GM20431 (cell line): ENCODE data around the gene FBRSL1.
"Not testable (repeated sequence)": the region's sequence is repeated elsewhere in the genome, so short reads cannot be mapped to it uniquely, and the experiment has no call there.

ENCODE experiments used
- in situ Hi-C: fragments of 300-500 bp; cut with MseI, MboI; formaldehyde crosslinking; loops from one replicate; pipeline ENCODE4 v1.15.0; 2020; ENCODE audit warnings: low sequenced_read_pairs; ENCODE audit not compliant: unreplicated experiment

FBRSL1 gene

DNA sequence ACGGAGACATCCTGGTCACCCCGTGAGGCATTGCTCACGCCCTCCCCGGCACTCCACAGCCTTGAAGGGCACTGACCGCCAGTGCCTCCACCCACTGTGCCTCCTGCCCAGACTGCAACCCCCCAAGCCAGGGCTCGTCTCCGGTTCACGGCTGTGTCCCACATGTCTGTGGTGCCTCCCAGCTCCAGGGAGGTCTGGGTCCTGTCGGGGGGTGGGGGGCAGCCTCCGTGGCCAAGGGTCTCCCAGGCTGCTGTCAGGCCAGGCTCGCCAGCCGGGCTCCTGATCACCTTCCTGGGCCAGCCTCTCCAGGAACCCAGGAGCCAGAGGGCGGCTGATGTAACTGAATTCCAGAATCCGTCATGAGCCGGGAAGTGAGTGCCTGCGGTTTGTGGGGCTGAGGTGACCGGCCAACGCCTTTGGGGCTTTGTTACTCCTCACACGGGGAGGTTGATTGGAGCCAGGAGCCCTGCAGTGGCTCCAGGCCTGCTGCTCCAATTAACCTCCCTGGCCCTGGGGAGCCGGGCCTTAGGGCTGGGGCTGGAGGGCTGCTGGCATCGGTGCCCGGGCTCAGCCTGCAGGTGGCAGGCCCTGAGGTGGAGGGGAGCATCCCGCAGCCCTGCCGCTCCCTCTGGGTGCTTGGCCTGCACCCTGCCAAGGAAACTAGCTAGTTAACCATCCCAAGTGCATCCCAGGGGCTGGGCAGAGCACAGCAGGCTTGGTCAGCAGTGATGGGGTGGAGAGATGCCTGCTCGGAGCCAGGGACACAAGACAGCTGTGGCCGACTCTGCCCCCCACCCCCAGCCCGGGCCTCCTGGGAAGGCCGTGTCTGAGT lies 36.4 kb upstream of the FBRSL1 start:
- in situ Hi-C loops, result no loop called here

DNA sequence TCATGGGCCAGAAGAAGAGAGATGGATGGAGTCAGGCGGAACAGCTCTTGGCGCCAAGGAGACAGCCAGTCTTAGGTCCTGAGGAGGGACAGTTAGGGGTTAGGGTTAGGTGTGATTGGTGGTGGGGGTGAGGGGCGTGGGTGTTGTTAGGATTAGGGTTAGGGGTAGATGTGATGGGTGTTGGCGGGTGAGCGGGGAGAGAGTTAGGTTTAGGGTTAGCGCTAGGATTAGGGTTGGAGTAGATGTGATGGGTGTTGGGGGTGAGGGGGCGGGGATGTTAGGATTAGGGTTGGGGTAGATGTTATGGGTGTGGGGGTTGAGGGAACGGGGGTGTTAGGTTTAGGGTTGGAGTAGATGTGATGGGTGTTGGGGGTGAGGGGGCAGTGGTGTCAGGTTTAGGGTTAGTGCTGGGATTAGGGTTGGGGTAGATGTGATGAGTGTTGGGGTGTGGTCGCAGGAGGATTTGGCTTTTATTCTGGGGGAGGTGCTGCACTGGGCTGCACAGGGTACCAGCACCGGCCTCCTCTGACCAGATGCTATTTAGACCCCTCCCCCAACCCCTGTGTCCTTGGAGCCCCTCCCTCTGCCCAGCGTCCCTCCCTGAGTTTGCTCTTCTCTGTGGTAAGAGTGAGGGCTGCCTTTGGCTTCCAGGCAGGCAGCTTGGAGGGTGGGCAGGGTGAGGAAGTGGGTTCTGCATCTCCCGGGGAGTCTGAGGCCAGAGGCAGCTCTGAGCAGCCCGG lies 35.6 kb upstream of the FBRSL1 start:
- in situ Hi-C loops, result no loop called here

DNA sequence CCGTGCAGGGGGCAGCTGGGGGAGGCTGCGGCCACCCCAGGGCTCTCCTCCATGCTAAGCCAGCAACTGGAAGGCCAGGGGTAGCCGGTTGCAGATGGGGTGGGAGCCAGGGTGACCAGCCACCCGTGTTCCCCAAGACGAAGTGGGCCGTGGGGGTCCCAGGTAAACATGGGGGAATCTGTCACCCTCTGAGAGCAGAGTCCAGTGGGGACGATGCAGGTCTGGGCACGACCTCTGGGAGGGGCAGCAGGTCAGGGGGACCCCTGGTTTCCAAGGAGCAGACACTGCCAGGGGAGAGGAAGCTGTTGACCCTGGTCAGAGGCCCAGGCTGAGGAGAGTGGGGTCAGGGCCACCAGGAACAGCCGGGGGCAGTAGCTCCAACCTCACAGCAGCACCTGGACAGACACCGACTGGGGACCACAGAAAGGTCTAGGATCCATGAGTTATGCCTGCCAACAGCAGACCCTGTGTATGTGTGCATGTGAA lies 35.0 kb upstream of the FBRSL1 start:
- in situ Hi-C loops, result no loop called here

DNA sequence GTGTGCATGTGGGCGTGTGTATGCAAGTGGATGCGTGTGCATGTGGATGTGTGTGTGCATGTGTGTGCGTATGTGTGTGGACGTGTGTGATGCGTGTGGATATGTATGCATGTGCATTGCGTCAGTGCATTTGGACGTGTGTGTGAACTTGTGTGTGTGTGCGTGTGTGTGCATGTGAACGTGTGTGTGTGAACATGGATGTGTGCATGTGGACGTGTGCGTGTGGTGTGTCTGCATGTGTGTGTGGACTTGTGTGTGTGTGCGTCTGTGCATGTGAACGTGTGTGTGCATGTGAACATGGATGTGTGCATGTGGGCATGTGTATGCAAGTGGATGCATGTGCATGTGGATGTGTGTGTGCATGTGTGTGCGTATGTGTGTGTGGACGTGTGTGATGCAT lies 34.4 kb upstream of the FBRSL1 start:
- in situ Hi-C loops, result no loop called here

DNA sequence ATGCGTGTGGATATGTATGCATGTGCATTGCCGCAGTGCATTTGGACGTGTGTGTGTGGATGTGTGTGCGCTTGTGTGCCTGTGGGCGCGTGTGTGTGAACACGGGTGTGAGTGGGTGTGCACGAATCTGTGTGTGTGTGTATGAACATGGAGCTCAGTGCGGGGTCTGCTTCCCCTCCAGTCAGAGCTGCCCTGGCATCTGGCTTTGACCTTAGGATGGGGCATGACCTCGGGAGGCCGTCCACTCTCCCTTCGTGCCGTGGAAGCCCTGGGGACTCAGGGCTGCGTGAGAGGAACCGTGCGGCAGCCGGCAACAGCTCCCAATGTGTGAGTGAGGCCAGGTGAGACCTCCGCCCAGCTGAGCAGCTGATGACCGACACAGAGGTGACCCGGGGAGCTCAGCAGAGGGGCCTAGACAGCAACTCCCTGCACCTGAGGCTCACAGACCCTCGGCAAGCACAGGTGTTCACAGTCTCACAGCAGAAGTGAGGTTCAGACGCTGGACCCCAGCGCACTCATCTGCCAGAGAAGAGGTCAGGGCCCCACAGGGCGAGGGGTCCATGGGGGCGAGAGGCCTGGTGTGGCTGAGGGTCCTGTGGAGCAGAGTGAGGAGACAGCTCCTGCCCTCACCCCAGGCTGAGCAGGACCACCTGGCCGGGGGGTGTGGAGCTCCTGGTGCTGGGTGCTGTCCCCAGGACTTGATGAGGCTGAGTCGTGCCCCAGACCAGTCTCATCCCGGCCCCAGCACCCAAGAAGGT lies 33.6 kb upstream of the FBRSL1 start:
- in situ Hi-C loops, result no loop called here

DNA sequence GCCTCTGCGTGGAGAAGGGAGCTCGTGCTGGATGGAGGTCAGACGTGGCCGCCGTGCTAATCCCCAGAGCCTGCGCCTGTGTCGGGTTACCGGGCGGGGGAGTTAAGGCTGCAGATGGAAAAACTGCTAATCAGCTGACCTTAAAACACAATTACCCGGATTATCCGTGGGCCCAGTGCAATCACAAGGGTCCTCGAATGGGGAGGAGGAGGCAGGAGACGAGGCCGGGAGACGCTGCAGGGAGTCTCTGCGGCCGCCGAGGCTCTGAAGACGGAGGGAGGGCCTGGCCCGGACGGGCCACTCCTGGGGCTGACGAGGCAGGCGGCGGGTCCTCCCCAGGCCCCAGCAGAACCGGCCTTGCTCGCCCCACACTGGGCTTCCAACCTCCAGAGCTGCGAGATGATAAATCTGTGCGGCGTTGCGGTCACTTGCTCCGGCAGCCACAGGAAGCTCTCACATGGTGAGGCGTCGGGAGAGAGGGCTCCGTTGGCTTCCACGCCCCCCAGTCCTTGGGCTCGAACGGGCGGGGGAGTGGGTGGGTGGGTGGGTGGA lies 32.9 kb upstream of the FBRSL1 start:
- in situ Hi-C loops, result no loop called here

DNA sequence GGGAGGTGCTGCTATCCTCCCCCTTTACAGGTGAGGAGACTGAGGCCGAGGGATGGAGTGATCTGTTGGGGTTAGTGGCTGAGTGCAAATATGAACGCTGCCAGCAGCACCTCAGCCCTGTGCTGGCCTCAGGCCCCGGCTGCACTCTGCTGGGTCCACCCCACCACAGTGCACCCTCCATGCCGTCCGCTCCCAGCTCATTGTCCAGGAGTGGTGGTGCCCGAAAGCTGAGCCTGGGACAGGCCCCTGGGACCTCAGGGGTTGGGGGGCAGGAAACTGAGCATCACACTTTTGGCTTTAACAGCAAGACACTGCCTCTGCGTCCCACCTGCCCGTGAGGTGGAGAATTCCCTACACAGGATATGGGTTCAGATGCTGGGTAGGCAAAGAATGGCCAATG lies 31.5 kb upstream of the FBRSL1 start:
- in situ Hi-C loops, result no loop called here

DNA sequence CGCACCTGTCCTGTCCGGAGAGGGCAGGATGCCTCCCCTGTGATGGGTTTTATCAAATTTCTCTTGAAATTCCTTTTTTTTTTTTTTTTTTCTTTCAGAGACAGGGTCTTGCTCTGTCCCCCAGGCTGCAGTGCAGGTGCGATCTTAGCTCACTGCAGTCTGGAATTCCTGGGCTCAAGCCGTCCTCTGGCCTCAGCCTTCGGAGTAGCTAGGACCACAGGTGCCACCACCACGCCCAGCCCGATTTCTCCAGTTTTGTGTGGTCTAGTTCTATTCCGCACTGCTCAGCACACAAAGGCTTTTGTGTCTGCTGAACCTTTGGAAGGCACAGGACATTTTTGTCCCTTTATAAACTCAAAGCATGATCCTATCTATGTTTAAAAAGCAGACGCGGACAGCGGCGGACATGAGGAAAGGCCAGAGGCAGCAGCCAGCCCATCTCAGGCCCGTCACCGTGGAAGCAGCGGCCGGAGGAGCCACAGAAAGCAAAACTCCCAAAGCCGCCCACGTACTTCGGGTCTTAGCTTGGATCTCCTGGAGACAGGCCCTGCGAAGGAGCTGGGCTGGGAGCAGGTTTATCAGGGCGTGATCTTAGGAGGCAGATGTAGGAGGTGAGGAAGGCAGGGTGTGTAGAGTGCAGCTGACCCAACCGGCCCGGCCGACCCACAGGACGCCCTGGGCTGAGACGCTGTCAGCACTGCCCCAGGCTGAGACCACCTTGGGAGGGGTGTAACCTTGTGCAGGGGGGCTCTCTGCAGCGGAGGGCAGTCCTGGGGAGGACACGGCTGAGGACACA lies 30.9 kb upstream of the FBRSL1 start:
- in situ Hi-C loops, result no loop called here

DNA sequence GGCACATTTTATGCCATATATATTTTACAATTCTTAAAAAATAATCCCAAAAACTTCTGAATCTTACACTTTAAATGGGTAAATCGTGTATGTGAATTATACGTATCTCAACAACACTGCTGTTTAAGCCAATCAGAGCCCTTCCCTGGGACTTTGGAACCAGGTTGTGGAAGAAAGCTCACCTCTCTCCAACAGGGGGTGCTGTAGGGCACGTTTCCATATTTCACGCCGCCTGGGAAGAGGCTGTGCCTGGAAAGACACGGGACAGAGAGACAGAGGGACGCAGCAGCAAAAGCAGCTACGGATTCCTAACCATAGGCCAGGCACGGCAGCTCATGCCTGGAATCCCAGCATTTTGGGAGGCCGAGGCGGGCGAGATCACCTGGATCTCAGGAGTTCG lies 29.4 kb upstream of the FBRSL1 start:
- in situ Hi-C loops, result no loop called here

DNA sequence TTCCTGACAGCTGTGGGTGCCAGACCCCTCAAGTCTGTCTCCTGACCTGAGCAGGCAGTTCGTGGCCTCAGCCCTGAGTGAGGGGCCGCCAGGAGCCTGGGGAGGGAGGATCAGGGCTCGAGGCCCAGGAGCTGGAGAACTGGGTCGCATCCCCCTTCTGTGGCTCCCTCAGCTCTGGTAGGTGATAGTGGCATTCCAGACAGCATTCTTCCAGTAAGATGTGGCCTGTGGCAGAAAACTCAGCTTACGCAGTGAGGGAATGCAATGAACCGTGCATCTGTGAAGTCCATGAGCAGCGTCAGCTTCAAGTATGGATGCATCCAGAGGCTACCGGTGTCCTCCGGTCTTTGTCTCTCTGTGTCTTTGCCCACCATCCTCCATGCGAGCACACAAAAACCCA lies 28.4 kb upstream of the FBRSL1 start:
- in situ Hi-C loops, result no loop called here

DNA sequence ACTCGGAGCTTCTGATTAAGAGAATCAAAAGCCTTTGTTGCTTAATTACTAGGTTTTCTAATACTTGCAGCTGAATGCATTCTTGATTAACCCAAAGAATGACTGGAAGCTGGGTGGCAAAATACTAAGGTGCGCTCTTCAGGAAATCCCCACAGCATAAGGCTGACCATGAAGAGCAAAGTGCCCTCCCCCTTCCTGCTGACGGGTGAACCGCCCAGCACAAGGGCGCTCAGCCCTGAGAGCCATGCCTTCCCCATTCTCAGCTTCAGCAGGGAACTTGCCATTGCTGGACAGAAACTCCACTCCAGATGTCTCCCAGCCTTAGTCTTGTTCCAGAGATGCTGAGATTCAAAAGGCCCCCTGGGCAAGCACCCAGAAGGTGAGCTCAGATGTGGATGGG lies 27.2 kb upstream of the FBRSL1 start:
- in situ Hi-C loops, result no loop called here

DNA sequence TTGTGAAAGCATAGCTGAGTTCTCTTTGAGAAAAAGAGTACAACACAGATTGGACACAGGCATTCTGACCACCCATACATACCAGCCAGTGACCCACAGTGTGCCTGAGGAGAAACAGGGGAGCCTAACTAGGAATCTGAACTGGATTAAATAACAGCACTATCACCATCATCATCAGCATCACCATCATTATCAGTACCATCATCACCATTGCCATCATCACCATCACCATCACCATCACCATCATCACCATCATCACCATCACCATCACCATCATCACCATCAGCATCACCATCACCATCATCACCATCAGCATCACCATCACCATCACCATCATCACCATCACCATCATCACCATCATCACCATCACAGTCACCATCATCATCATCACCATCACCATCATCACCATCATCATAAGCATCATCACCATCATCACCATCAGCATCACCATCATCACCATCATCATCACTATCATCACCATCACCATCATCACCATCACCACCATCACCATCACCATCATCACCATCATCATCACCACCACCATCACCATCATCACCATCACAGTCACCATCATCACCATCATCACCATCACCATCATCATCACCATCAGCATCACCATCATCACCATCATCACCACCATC lies 26.5 kb upstream of the FBRSL1 start:
- in situ Hi-C loops, result not testable (repeated sequence)

DNA sequence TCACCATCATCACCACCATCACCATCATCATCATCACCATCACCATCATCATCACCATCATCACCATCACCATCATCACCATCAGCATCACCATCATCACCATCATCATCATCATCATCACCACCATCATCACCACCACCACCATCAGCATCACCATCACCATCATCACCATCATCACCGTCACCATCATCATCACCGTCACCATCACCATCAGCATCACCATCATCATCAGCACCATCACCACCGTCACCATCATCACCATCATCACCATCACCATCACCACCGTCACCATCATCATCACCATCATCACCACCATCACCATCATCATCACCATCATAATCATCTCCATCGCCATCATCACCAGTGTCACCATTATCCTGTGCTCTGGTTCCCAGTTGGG lies 25.6 kb upstream of the FBRSL1 start:
- in situ Hi-C loops, result not testable (repeated sequence)

DNA sequence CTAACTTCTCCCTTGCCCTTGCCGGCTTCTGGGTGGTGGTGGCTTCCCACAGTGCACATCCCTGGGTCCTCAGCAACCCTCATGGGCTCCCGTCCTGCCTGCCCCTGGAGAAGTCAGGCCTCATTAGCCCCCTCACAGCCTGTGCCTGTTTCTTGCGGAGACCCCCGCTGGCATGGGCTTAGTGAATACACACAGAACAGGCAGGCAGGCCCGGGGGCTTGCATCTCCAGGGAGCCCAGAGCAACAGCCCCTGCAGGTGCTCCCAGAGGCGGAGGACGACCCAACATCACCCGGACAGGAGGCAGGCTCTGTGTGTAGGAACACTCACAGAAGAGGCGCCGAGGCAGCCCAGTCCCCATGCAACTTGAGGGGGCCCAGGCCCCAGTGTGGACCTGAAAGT lies 25.1 kb upstream of the FBRSL1 start:
- in situ Hi-C loops, result no loop called here

DNA sequence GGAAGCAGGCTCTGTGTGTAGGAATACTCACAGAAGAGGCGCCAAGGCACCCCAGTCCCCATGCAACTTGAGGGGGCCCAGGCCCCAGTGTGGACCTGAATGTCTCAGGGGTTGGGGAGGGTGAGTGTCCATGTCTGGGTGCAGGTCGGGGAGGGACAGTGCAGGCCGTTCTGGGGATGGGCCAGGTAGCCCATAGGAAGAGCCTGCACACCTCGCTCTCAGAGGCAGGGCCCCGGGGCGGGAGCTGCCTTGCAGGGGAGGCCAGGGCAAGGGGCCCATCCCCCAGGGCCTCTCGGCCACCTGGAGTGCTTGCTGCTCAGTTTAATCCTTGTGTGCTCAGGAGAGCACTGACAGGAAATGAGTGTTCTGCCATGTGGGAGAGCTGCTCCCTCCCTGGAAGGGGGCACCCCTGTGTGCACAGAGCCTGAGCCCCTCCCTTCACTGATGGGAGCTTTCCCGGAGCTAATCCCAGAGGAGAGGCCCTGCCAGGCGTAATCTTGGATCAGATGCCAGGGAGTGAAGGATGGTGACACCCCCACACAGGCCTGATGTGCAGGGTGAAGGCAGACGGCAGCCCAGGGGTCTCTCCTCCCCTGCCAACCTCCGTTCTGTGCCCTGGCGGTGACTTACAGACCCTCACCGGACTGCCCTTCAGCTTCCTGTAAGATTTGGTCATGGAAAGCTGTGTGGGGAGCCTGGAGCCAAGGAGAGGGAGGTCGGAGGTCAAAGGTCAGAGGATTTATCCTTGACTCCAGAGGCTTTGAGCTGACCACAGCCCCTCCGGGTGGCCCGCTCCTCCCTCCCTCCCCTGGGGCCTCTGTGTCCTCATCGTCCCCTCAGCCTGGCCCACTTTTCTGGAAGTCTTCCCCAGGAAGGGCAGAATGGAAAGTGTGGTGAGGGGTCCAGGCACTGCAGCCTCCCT lies 24.4 kb upstream of the FBRSL1 start:
- in situ Hi-C loops, result no loop called here

DNA sequence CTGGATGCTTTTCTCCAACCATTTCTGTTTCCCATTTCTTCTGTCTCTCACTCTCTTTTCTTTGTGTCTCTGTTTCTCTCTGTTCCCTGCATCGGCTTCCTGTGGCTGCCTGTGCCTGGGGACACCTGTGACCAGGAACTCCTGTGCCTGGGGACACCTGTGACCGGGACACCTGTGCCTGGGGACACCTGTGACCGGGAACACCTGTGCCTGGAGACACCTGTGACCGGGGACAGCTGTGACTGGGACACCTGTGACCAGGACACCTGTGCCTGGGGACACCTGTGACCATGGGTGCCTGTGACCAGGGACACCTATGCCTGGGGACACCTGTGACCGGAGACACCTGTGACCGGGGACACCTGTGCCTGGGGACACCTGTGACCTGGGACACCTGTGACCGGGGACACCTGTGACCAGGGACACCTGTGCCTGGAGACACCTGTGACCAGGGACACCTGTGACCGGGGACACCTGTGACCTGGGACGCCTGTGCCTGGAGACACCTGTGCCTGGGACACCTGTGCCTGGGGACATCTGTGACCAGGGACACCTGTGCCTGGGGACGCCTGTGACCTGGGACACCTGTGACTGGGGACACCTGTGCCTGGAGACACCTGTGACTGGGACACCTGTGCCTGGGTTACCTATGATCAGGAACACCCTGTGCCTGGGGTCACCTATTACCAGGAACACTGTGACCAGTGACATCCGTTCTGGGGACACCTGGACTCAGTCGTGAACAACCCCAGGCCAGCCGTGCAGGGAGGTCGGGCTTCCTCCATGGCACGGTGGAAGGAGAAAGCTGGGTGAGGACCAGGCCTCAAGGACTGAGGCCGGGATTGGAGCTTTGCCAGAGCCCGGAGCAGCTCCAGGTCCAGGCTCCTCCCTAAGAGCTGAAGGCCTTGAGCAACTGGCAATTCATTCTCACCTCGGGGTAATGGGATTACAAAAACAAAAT lies 23.4 kb upstream of the FBRSL1 start:
- in situ Hi-C loops, result no loop called here

DNA sequence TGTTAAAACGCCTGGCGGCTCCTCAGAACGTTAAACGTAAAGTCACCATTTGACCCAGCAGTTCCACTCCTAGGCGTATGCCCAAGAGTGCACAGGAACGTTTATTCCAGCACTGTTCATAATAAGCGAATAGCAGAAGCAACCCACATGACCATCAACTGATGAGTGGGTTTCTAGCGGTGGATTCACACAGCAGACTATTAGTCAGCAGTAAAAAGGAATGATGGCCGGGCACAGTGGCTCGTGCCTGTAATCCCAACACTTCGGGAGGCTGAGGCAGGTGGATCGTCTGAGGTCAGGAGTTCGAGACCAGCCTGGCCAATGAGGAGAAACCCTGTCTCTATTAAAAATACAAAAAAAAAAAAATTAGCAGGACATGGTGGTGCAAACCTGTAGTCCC lies 22.4 kb upstream of the FBRSL1 start:
- in situ Hi-C loops, result no loop called here
